Superior temporal gyrus (tissue), 1 donor: ENCODE results near the gene LIPC.

Experiments used
- DNase-seq: peaks from one replicate; pipeline ENCODE4 v3.0.0-alpha.2; 2016; ENCODE audit errors: extremely low spot score

LIPC gene

GRCh38 chr15:58475573-58476524 lies 44.1 kb downstream of the LIPC start:
- no peak for DNase-seq

GRCh38 chr15:58476525-58477162 lies 44.9 kb downstream of the LIPC start:
- no peak for DNase-seq

- DNase-seq: no peak
Observed at GRCh38 chr15:58477170-58477569, 45.4 kb downstream of the LIPC start.

GRCh38 chr15:58478035-58478434 lies 46.2 kb downstream of the LIPC start:
- no peak for DNase-seq

GRCh38 chr15:58478579-58478978 lies 46.8 kb downstream of the LIPC start:
- no peak for DNase-seq

GRCh38 chr15:58479941-58480340 lies 48.1 kb downstream of the LIPC start:
- no peak for DNase-seq

- DNase-seq: no peak
Observed at GRCh38 chr15:58483376-58483775, 51.6 kb downstream of the LIPC start.

GRCh38 chr15:58484791-58485600 lies 53.2 kb downstream of the LIPC start:
- no peak for DNase-seq

GRCh38 chr15:58486062-58486461 lies 54.3 kb downstream of the LIPC start:
- no peak for DNase-seq

- no peak for DNase-seq
Observed at GRCh38 chr15:58486564-58486963, 54.8 kb downstream of the LIPC start.

- DNase-seq: no peak
Observed at GRCh38 chr15:58487041-58487723, 55.4 kb downstream of the LIPC start.

- DNase-seq: no peak
Observed at GRCh38 chr15:58487724-58488120, 55.9 kb downstream of the LIPC start.

GRCh38 chr15:58489289-58490085 lies 57.7 kb downstream of the LIPC start:
- no peak for DNase-seq

GRCh38 chr15:58490086-58490887 lies 58.5 kb downstream of the LIPC start:
- peak; percentile 20 for DNase-seq

GRCh38 chr15:58490888-58491473 lies 59.2 kb downstream of the LIPC start:
- no peak for DNase-seq

- DNase-seq: no peak
Observed at GRCh38 chr15:58491499-58492202, 59.9 kb downstream of the LIPC start.

GRCh38 chr15:58492661-58493397 lies 61.0 kb downstream of the LIPC start:
- DNase-seq: no peak

- DNase-seq: no peak
Observed at GRCh38 chr15:58494567-58494966, 62.8 kb downstream of the LIPC start.
